GM12873 (cell line): Measurements from ENCODE around the gene CD109.

Source experiments
- CTCF ChIP-seq: IDR thresholded peaks from 2 replicates; pipeline ENCODE4 v1.5.1; 2012; ENCODE audit warnings: low read depth, mild to moderate bottlenecking, moderate library complexity, low read length, control low read depth; ENCODE audit not compliant: insufficient read depth; ENCODE audit errors: missing control alignments

CD109 gene

GRCh38 chr6:73738367-73739028 lies 42.5 kb downstream of the CD109 start:
- no peak for TF ChIP-seq CTCF

- peak; percentile 65 for TF ChIP-seq CTCF
Observed at GRCh38 chr6:73739096-73739495, 43.1 kb downstream of the CD109 start.

GRCh38 chr6:73742433-73742832 lies 46.4 kb downstream of the CD109 start:
- no peak for TF ChIP-seq CTCF

- TF ChIP-seq CTCF = no peak
Observed at GRCh38 chr6:73743081-73743480, 47.1 kb downstream of the CD109 start.

- no peak for TF ChIP-seq CTCF
Observed at GRCh38 chr6:73743556-73743955, 47.6 kb downstream of the CD109 start.

GRCh38 chr6:73746787-73747186 lies 50.8 kb downstream of the CD109 start:
- no peak for TF ChIP-seq CTCF

- TF ChIP-seq CTCF = no peak
Observed at GRCh38 chr6:73747289-73747688, 51.3 kb downstream of the CD109 start.
